NCI-H146 (cell line): ENCODE results near the gene HOXA11.
A peak's percentile ranks its signal among the peaks of the same experiment; 100 is the strongest.

Experiments used
- DNase-seq: peaks from one replicate; lab custom pipeline; 2025; lab: John Stamatoyannopoulos, UW

HOXA11 gene

GRCh38 chr7:27147199-27148030, 37.6 kb downstream of the HOXA11 start, which contains the start of gene HOXA6:
Gene HOXA6 (minus strand): TSS chr7:27147774. CDS start chr7:27147749, 25 bp downstream.
- peak; percentile 64 for DNase-seq

GRCh38 chr7:27146491-27147198, 38.4 kb downstream of the HOXA11 start:
- peak; percentile 35 for DNase-seq

GRCh38 chr7:27145914-27146412, 39.1 kb downstream of the HOXA11 start:
- DNase-seq = no peak

GRCh38 chr7:27145165-27145913, 39.7 kb downstream of the HOXA11 start:
- no peak for DNase-seq

- DNase-seq = no peak
These were observed 40.3 kb downstream of the HOXA11 start for GRCh38 chr7:27144781-27145164.

GRCh38 chr7:27143950-27144780, 40.9 kb downstream of the HOXA11 start:
- DNase-seq = no peak

- DNase-seq = no peak
These were observed 41.7 kb downstream of the HOXA11 start, which contains the start of gene HOXA5 for GRCh38 chr7:27143023-27143949. Gene HOXA5 (minus strand): TSS chr7:27143681. CDS start chr7:27143607, 74 bp downstream.

GRCh38 chr7:27142580-27143022, 42.4 kb downstream of the HOXA11 start:
- no peak for DNase-seq

GRCh38 chr7:27141923-27142579, 43.0 kb downstream of the HOXA11 start:
- DNase-seq = no peak

- no peak for DNase-seq
These were observed 43.7 kb downstream of the HOXA11 start for GRCh38 chr7:27141137-27141922.

- DNase-seq = no peak
These were observed 44.7 kb downstream of the HOXA11 start for GRCh38 chr7:27140126-27140857.

- no peak for DNase-seq
These were observed 45.5 kb downstream of the HOXA11 start for GRCh38 chr7:27139334-27140125.

GRCh38 chr7:27138985-27139333, 46.1 kb downstream of the HOXA11 start:
- DNase-seq = no peak

GRCh38 chr7:27138472-27138871, 46.6 kb downstream of the HOXA11 start:
- DNase-seq = no peak

GRCh38 chr7:27137640-27138315, 47.3 kb downstream of the HOXA11 start:
- no peak for DNase-seq

GRCh38 chr7:27134392-27134791, 50.6 kb downstream of the HOXA11 start:
- no peak for DNase-seq
